Measurements from ENCODE around the gene CFAP57.

The CFAP57 gene

DNA sequence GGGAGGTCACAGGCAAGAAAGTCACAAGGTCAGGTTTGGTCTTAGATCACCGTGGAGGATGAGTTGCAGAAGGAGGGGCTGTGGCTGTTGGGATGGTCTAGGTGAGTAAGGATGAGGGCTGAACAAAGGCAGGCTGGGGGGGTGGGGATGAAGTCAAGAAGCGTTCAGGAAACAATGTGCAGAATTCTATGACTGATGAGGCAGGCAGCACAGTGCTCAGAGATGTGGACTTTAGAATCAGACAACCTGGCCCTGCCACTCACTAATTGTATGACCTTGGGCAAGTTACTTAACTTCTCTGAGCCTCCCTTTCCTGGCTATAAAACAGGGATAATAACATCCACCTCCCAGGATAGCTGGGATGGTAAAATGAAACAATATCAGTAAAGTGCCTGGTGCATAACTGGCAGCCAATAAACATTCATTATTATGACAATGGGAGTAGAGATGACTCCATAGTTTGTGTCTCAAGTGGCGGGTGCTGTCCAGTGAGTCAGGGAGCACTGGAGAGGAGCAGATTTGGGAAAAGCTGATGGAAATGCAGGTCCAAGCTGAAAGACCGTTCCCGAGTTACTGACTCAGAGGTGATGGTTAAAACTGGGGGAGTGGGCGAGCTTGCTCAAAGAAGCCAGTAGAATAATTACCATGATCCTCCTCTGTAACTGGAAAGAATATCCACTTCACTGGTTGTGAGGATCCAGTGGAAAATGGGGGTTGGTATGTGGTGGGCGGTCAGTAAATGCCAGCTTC lies 130.8 kb downstream of the CFAP57 start:
- DNase-seq (ENCODE audit: extremely low read depth, low read depth): no peak
- TF ChIP-seq, protein P1, sequence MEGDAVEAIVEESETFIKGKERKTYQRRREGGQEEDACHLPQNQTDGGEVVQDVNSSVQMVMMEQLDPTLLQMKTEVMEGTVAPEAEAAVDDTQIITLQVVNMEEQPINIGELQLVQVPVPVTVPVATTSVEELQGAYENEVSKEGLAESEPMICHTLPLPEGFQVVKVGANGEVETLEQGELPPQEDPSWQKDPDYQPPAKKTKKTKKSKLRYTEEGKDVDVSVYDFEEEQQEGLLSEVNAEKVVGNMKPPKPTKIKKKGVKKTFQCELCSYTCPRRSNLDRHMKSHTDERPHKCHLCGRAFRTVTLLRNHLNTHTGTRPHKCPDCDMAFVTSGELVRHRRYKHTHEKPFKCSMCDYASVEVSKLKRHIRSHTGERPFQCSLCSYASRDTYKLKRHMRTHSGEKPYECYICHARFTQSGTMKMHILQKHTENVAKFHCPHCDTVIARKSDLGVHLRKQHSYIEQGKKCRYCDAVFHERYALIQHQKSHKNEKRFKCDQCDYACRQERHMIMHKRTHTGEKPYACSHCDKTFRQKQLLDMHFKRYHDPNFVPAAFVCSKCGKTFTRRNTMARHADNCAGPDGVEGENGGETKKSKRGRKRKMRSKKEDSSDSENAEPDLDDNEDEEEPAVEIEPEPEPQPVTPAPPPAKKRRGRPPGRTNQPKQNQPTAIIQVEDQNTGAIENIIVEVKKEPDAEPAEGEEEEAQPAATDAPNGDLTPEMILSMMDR (IDR thresholded peaks at IDR 0.05; ENCODE audit: low read depth, low read length): no peak

DNA sequence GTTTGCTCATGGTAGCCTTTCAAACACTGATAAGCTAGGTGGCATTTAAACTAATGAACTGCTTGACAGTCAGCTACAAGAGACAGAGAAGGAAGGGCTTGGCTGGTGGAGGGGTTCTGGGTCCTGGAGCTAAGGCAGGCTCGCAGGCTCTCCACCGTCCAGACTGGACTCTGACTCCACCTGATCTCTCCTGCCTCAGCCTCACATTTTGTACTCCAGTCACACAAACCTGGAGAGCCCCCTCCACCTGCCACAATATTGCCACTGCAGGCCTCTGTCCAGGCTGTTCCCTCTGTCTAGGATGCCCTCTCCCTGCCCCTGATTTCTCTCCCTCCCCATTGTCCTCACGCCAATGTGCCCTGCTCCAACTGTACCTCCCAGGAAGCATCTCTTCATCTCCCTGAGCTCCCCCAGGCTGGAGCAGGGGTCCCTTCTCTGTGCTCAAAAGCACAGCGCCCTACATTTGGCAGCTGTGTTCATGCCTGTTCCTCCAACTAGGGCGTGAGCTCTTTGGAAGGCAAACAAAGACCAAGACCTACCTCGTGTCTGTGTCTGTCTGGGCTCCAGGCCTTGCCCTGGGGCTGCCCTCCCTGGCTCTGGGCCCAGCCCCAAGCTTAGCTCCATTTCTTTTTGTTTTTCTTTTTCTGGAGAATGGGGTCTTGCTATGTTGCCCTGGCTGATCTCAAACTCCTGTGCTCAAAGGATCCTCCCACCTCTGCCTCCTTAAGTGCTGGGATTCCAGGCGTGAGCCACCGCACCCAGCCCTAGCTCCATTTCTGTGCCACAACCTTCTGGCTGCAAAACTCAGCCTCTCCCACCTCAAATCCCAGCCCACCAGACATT lies 131.6 kb downstream of the CFAP57 start:
- DNase-seq (ENCODE audit: extremely low read depth, low read depth): no peak

More for the DNA sequence above, 131.6 kb downstream of the CFAP57 start:
- TF ChIP-seq, protein P1 (IDR thresholded peaks at IDR 0.05; ENCODE audit: low read depth, low read length): no peak

All from AG09319 (cell line).